Measurements from ENCODE around the gene CDKN2AIP. TPM values are rescaled to one million over a fixed set of nuclear protein-coding genes. Genes with fewer than 3 reads are reported as not detected.
A peak's percentile ranks its signal among the peaks of the same experiment; 100 is the strongest.

The CDKN2AIP gene
- total RNA-seq, 2 experiments from 2014 or later: 27.7 to 29.7 TPM

DNA sequence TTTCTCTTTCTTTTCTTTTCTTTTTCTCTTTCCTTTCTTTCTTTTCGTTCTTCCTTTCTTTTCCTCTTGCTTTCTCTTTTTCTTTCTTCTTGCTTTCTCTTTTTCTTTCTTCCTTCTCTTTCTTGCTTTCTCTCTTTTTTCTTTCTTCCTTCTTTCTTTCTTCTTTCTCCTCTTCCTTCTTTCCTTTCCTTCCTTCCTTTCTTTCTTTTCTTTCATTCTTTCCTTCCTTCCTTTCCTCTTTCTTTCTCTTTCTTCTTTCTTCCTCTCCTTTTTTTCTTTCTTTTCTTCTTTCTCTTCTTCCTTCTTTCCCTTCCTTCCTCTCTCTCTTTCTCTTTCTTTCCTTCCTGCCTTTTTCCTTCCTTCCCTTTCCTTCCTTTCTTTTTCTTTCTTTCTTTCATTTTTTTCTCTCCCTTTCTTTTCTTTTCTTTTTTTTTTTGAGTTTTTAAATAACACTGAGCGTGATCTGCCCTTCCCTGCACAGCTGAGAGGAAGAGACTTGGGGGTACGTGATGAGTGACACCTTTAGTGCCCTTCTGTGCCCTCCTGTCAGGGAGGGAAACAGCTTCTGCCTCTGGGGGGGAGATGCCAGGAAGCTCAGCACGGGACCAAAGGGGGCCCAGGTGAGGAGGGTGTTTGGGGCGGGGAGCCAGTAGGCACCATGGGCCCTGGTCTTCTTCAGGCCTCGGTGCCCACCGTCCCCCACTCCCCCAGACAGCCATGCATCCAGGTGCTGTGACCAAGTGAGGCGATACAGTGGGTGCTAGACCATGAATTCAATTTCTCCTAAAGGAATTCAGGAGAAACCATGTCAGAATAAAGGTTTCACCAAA lies 36.6 kb upstream of the CDKN2AIP start:
- peaks cover 9% of the 10 kb centered on the region for H3K4me1 Mint-ChIP-seq
- DNase-seq: no peak
- H3K27me3 Mint-ChIP-seq: no peaks in the 10 kb centered on the region
- H3K9me3 Mint-ChIP-seq: no peaks in the 10 kb centered on the region
- H3K36me3 Mint-ChIP-seq: no peaks in the 10 kb centered on the region
- peak overlapping the region; percentile 73 for H3K4me3 Mint-ChIP-seq
- peak overlapping the region; percentile 83 for H3K27ac Mint-ChIP-seq

DNA sequence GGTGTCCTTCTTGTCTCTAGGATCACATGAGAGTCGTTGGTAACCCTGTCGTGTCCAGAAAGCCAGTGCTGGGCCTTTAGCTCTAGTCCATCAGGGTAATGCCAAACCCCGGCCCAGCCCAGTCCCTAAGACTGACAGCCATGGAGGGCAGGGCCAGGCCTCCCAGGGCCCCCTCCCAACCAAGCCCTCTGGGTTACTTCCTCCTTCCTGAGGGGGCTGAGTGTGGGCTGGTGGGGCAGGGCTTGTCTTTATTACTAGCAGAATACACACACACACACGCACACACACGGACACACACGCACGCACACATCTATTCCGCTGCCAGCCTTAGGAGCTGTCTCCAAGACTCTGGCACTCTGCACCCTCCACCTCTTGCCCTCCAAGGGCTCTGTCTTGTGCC lies 35.6 kb upstream of the CDKN2AIP start:
- Mint-ChIP-seq H3K4me1 (peaks cover 5% of the 10 kb centered on the region), H3K27me3 (no peaks in the 10 kb centered on the region), H3K9me3 (no peaks in the 10 kb centered on the region), H3K4me3 (no peak overlapping the region), H3K27ac (no peak overlapping the region), H3K36me3 (no peaks in the 10 kb centered on the region)
- DNase-seq: no peak

DNA sequence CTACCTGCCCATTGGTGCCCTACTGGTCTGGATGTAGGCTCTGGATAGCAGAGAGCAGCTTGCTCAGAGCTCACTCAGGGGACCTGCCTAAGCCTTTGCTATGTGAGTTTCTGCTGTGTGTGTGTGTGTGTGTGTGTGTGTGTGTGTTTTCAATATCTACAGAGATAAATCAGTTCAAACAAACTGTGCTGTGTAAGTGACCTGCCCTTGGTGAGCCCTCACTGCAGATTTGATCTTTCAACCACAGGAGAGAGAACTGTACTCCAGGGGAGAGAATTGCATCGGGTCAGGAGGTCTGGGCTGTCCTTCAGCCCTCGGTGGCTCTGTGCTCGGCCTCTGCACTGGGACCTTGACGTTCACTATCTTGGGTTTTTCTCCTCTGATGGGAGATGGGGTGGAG lies 35.0 kb upstream of the CDKN2AIP start:
- peaks cover 5% of the 10 kb centered on the region for H3K4me1 Mint-ChIP-seq
- H3K9me3 Mint-ChIP-seq: no peaks in the 10 kb centered on the region
- no peaks in the 10 kb centered on the region for H3K36me3 Mint-ChIP-seq
- DNase-seq: no peak
- no peak overlapping the region for H3K27ac Mint-ChIP-seq
- no peak overlapping the region for H3K4me3 Mint-ChIP-seq
- no peaks in the 10 kb centered on the region for H3K27me3 Mint-ChIP-seq

DNA sequence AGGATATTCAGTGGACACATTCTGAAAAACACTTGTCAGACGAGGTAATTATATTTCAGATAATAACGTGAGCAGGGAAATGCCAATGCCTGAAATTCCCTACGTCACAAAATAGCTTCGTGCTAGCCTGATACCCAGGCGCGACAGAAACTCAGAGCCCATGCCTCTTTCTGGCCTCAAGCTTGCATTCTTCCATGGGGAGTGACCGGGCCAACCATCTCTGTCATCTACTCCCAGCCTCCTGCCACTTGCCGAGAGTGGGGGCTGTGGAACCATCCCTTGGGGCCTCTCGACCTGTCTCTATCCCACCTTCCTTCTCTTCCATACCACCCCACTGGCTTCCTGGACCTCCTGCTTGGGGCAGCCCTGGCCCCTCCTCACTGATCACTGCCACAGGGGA lies 34.5 kb upstream of the CDKN2AIP start:
- Mint-ChIP-seq H3K27me3 (no peaks in the 10 kb centered on the region), H3K36me3 (no peaks in the 10 kb centered on the region), H3K27ac (no peak overlapping the region), H3K9me3 (no peaks in the 10 kb centered on the region), H3K4me3 (no peak overlapping the region), H3K4me1 (peaks cover 5% of the 10 kb centered on the region)
- no peak for DNase-seq

DNA sequence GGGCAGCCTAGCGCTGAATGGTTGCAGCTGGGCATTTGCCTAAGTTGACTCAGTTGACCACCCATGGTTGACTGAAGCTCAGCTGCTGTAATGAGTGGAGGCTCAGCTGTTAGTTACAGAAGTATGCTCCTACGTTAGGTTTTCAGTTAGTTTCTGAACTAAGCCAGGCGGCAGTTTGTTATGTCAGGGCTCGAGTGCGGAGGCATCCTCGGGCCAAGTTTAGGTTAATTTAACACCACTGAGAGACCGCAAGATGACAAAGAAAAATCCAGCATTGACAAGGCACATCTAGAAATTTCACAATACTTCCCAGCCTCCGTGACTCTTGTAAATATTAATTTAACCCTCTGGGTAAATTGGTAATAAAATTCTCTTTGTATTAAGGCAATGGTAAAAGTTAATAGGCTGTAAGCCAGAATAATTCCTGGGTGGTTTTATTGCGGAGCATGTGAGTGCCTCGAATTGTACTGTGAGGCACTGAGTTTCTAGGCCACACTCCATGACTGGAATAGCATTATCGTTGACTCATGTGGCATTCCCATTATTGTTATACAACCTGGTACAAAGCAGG lies 33.1 kb upstream of the CDKN2AIP start:
- Mint-ChIP-seq H3K9me3 (no peaks in the 10 kb centered on the region), H3K4me3 (no peak overlapping the region), H3K36me3 (no peaks in the 10 kb centered on the region), H3K4me1 (peaks cover 5% of the 10 kb centered on the region), H3K27me3 (no peaks in the 10 kb centered on the region), H3K27ac (no peak overlapping the region)
- no peak for DNase-seq

DNA sequence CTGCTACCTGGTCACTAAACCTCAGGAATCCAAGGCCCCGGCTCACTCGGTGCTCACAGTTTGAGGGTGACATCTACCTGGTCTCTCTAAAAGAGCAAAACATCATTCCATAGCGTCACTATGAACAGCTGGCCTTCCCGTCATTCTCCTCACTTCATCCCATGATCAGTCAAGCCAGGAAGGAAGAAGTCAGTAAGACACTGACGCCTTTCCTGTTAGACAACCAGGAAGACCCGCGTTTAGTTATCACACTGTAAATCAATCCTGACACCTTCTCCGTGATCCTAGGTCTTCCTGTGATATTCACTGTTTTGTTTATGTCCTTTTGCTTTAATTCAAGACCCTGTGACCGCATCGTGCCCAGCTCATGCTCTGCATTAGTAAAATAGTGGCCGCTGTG lies 31.6 kb upstream of the CDKN2AIP start:
- H3K4me1 Mint-ChIP-seq: peaks cover 2% of the 10 kb centered on the region
- H3K36me3 Mint-ChIP-seq: no peaks in the 10 kb centered on the region
- no peak for DNase-seq
- no peak overlapping the region for H3K27ac Mint-ChIP-seq
- no peak overlapping the region for H3K4me3 Mint-ChIP-seq
- H3K9me3 Mint-ChIP-seq: no peaks in the 10 kb centered on the region
- no peaks in the 10 kb centered on the region for H3K27me3 Mint-ChIP-seq

DNA sequence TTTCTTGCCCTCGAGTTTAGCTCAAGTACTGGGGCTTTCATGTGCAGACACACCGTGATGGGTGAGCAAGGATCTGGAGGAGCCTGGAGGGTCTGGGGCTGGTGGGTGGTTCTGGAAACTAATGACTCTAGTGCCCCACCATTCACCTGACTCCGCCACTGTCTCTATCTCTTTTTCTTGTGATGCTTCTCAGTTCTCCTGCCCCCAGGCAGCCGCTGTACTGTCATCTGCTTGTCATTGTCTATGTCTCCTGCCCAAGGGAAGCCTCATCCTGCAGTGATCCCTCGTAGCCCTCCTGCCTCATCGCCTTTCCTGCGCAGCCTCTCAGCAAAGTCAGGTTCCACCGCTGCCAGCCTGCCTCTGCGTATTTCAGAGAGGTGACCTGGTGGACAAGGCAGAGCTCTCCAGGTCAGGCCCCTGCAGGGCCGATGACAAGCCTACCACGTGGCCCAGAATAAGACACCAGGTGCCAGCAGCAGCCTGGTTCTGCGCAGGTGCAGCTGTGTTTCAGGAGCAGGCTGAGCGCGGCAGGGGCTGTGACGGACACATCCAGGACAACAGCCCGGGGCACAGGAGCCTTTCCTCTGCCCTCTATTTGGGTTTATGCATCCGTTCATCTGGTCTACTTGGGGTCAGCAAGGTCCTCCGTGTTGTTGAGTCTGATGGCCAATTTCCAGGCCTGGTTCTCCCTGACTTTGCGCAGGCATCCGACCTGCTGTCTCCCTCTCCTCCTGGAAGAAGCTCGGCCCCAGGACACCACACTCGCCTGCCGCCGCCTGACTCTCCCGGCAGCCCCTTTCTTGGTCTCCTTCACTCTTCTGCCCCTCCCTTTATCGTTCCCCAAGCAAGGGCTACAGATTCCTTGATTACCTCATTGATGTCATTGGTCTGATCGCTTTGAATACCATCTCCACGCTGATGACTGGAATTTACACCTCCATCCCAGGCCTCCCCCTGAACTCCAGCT lies 30.9 kb upstream of the CDKN2AIP start:
- DNase-seq: no peak
- H3K36me3 Mint-ChIP-seq: no peaks in the 10 kb centered on the region
- H3K4me1 Mint-ChIP-seq: no peaks in the 10 kb centered on the region
- no peaks in the 10 kb centered on the region for H3K9me3 Mint-ChIP-seq
- no peaks in the 10 kb centered on the region for H3K27me3 Mint-ChIP-seq
- no peak overlapping the region for H3K4me3 Mint-ChIP-seq
- H3K27ac Mint-ChIP-seq: no peak overlapping the region

DNA sequence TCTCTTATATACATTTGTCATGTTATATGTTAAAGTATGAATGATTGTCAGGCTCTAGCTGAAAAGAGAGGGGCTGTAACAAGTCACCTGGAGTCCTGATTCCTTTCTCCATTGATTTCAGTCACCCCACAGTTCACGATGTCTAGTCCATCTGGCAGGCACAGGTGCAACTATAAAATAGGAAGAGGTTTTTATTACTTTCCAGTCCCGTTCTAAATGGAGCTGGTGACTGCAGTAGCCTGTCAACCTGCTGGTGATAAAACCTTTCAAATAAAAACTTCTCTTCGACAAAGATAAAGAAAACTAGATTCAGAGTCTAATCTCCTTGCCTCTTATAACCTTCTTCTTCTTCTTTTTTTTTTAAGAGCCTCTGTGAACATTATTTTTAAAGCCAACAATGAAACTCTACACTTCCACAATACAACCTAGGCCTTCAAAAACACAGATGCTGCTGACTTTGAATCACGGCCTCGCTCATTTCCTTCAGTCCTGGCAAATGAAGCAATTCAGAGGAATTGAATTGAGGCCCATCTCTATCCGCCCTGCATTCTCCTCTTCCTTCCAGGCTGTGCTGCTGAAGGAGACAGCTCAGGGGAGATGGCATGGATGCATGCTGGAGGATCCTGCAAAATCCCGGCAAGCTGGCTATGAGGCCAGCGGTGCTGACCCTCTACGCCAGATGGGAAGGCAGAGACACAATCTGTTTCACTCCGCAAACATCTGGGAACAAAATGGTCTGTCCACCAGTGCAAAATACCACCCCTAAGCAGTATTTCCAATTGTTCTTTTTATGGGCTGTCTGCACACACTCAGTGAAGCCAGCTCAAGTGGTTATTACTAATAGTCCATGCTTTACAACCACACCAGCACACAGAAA lies 27.3 kb upstream of the CDKN2AIP start:
- DNase-seq: no peak
- no peaks in the 10 kb centered on the region for H3K36me3 Mint-ChIP-seq
- no peaks in the 10 kb centered on the region for H3K27me3 Mint-ChIP-seq
- no peaks in the 10 kb centered on the region for H3K9me3 Mint-ChIP-seq
- H3K4me3 Mint-ChIP-seq: no peak overlapping the region
- H3K4me1 Mint-ChIP-seq: no peaks in the 10 kb centered on the region
- no peak overlapping the region for H3K27ac Mint-ChIP-seq

DNA sequence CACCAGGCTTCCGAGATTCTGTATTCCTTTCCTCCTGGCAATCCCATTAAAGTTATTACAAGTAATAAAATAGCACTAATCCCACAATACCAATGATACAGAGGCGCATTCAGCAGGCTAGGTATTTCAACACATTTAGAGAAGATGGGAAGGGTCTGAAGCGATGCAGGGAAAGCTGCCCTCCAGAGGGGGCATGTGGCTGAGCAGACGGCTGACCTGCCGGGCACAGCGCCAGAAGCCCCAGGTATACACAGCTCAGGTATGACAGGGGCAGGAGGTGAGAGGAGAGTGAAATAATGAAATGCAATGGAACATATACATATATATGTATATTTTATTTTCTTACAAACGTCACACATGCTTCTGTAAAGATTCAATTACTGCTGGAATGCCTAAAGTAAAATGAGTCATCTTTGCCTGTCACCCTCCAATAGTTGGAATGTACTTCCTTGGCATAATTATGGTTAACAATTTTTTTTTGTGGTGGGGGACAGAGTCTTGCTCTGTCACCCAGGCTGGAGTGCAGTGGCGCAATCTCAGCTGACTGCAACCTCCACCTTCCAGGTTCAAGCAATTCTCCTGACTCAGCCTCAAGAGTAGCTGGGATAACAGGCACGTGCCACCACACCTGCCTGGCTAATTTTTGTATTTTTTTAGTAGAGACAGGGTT lies 21.3 kb upstream of the CDKN2AIP start:
- Mint-ChIP-seq H3K4me3 (no peak overlapping the region), H3K4me1 (peaks cover 7% of the 10 kb centered on the region), H3K36me3 (no peaks in the 10 kb centered on the region), H3K27me3 (no peaks in the 10 kb centered on the region), H3K27ac (no peak overlapping the region), H3K9me3 (no peaks in the 10 kb centered on the region)
- DNase-seq: no peak

DNA sequence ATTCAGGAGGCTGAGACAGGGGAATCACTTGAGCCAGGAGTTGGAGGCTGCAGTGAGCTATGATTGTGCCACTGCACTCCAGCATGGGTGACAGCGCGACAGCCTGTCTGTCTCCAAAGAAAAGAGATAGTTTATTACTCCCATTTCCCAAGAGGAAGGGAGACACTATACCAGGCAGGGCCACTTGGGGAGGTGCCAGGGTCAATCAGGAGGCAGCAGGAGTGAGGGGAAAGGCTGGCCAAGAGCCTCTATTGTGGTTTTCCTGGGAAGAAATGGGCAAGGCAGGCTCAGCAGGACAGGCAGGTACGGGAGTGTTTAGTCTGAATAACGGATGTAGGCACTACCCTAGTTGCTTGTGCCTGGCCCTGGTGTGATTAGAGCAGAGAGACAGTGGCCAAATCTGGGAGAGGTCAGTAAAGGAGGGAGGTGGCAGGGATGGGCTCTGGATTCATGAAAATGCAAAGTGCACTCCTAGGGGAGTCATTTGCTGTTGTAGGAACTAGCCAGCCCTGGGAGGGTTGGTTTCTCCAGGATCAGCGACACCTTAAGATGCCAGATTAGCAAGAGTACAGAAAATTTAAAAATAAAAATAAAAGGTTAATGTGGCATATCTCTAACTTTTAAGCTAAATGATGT lies 20.2 kb upstream of the CDKN2AIP start:
- DNase-seq: no peak
- H3K36me3 Mint-ChIP-seq: no peaks in the 10 kb centered on the region
- no peaks in the 10 kb centered on the region for H3K9me3 Mint-ChIP-seq
- peaks cover 7% of the 10 kb centered on the region for H3K4me1 Mint-ChIP-seq
- no peak overlapping the region for H3K27ac Mint-ChIP-seq
- no peak overlapping the region for H3K4me3 Mint-ChIP-seq
- no peaks in the 10 kb centered on the region for H3K27me3 Mint-ChIP-seq

DNA sequence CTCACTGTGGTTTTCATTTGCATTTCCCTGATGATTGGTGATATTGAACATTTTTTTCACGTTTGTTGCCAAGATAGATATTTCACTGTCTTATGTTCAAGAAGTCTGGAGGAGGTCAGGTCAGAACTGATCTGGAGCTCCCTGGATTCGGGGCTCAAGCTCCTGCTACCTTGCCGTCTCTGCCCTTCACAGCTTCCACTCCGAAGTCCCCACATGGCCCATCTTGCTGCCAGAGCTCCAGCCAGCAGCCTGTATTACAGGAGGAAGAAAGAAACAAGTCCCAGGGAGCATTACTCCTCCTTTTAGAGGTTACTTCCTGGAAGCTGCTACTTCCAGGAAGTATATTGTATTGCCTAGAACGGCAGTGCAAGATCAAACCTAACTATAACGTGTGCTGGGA lies 17.9 kb upstream of the CDKN2AIP start:
- Mint-ChIP-seq H3K36me3 (no peaks in the 10 kb centered on the region), H3K4me3 (no peak overlapping the region), H3K9me3 (peaks cover 3% of the 10 kb centered on the region), H3K27ac (no peak overlapping the region), H3K4me1 (peaks cover 24% of the 10 kb centered on the region), H3K27me3 (no peaks in the 10 kb centered on the region)
- DNase-seq: no peak

DNA sequence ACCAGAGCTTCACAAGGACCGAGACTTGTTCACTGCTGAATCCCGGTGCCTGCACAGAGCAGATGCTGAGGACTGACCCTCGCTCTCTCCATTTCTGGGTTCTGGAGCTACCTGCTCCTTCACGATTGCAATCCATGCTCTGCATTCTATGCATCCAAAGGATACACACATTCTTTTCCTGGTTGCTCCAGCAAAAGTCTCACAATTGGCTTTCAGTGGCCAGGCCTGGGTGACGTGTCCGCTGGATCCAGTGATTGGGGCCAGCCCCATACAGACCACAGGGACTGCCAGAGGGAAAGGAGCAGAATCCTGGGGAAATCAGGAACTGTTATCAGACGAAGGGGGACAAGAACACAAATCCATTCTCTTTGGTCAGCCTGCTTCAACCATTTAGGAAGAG lies 14.9 kb upstream of the CDKN2AIP start:
- H3K4me3 Mint-ChIP-seq: no peak overlapping the region
- no peak for DNase-seq
- H3K27me3 Mint-ChIP-seq: no peaks in the 10 kb centered on the region
- no peak overlapping the region for H3K27ac Mint-ChIP-seq
- peaks cover 3% of the 10 kb centered on the region for H3K9me3 Mint-ChIP-seq
- peaks cover 29% of the 10 kb centered on the region for H3K4me1 Mint-ChIP-seq
- no peaks in the 10 kb centered on the region for H3K36me3 Mint-ChIP-seq

DNA sequence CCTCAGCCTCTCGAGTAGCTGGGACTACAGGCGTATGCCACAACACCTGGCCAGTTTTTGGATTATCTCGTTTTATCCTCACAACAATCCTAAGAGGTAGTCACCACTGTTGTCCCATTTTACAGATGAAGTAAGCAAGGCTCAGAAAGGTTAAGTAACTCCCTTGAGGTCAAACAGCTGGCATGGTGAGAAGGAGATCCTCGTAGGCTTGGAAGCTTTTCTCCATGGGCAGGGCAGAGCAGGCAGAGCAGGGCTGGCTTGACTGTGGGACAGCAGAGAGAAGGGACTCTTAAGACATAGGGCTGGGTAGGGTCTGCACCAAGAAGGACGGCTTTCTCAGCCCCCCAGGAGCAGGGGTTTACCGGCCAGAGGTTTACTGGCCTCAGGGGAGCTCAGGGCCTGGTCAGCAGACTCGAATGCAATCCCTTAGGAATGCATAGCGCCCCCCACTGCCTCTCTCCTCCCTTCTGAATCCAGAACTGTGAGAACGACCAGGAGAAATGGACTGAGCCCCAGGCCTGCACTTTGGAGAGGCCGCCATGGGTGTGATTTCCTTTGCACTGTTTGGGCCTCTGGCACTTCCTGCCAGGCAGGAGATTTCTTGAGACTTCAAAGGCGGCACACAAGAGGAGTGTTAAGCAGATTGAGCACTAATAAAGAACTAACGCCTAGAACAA lies 14.0 kb upstream of the CDKN2AIP start:
- Mint-ChIP-seq H3K9me3 (peaks cover 3% of the 10 kb centered on the region), H3K4me1 (peaks cover 32% of the 10 kb centered on the region), H3K4me3 (no peak overlapping the region), H3K36me3 (no peaks in the 10 kb centered on the region), H3K27me3 (no peaks in the 10 kb centered on the region), H3K27ac (peak overlapping the region; percentile 66)
- DNase-seq: peak; percentile 11
